ENCODE results near the gene CCDC69. TPM values are rescaled to one million over a fixed set of nuclear protein-coding genes. Genes with fewer than 3 reads are reported as not detected.

CCDC69 gene
- total and polyA plus RNA-seq, 9 donors, result 22.6 to 158 (median 37.3) TPM

GRCh38 chr5:151167022-151167421 lies 56.9 kb downstream of the CCDC69 start:
- WGBS, 3 donors, result 40 to 64% (median 50%) methylated on average over 9 of the region's 9 CpGs
- Histone ChIP-seq H3K27me3 (no peaks in the 10 kb centered on the region), H3K4me3 (no peak overlapping the region), H3K9me3 (no peaks in the 10 kb centered on the region), H3K4me1 (ENCODE audit: insufficient read depth) (peaks cover 8% of the 10 kb centered on the region), H3K36me3 (no peaks in the 10 kb centered on the region), H3K27ac (no peak overlapping the region)
- DNase-seq, result no peak
- intact Hi-C loops (cut with DNase I), result loop anchor here in 2 of 4 donors (5.0 to 10.0 kb wide), 3 partner anchors 112 to 165 kb away; no protein-coding TSS in a partner anchor
- TF ChIP-seq CTCF (IDR thresholded peaks at IDR 0.05) (no peak), POLR2A (IDR thresholded peaks at IDR 0.05) (no peak), EP300 (IDR thresholded peaks at IDR 0.05) (no peak)

- Histone ChIP-seq H3K4me3 (no peak overlapping the region), H3K4me1 (ENCODE audit: insufficient read depth) (peaks cover 8% of the 10 kb centered on the region), H3K9me3 (no peaks in the 10 kb centered on the region), H3K27ac (no peak overlapping the region), H3K27me3 (no peaks in the 10 kb centered on the region), H3K36me3 (no peaks in the 10 kb centered on the region)
- 25 to 33% (median 25%) methylated on average over 8 of the region's 8 CpGs for WGBS, 3 donors
- intact Hi-C loops (cut with DNase I), result loop anchor here (2.0 to 10.0 kb wide), 8 partner anchors 38 to 163 kb away; no protein-coding TSS in a partner anchor
- DNase-seq, result peak; percentile 69 to 85 (median 82)
- no peak for TF ChIP-seq EP300 (IDR thresholded peaks at IDR 0.05)
- peak; percentile 56 to 93 (median 85) for TF ChIP-seq CTCF (IDR thresholded peaks at IDR 0.05)
Observed at GRCh38 chr5:151164687-151165392, 59.1 kb downstream of the CCDC69 start.

- no peak for TF ChIP-seq POLR2A (IDR thresholded peaks at IDR 0.05)
- no peak for TF ChIP-seq EP300 (IDR thresholded peaks at IDR 0.05)
- no peak for TF ChIP-seq CTCF (IDR thresholded peaks at IDR 0.05)
- H3K9me3 ChIP-seq, result no peaks in the 10 kb centered on the region
- WGBS, 3 donors, result 8 to 20% (median 13%) methylated on average over 1 of the region's 1 CpG
- H3K4me1 ChIP-seq (ENCODE audit: insufficient read depth), result peaks cover 10% of the 10 kb centered on the region
- H3K27me3 ChIP-seq, result no peaks in the 10 kb centered on the region
- no peaks in the 10 kb centered on the region for H3K36me3 ChIP-seq
- peak overlapping the region in 1 of 2 donors; percentile 33 for H3K27ac ChIP-seq
- intact Hi-C loops (cut with DNase I), result loop anchor here in 3 of 4 donors (5.0 to 10.0 kb wide), 4 partner anchors 35 to 160 kb away; no protein-coding TSS in a partner anchor
- peak in 3 of 5 donors; percentile 36 to 60 (median 47) for DNase-seq
- no peak overlapping the region for H3K4me3 ChIP-seq
Observed at GRCh38 chr5:151162776-151163175, 61.1 kb downstream of the CCDC69 start.

- TF ChIP-seq POLR2A (IDR thresholded peaks at IDR 0.05) (no peak), CTCF (IDR thresholded peaks at IDR 0.05) (no peak), EP300 (IDR thresholded peaks at IDR 0.05) (no peak)
- no peak overlapping the region for H3K27ac ChIP-seq
- 85 to 90% (median 89%) methylated on average over 9 of the region's 9 CpGs for WGBS, 3 donors
- H3K4me1 ChIP-seq (ENCODE audit: insufficient read depth), result peaks cover 15% of the 10 kb centered on the region
- no peaks in the 10 kb centered on the region for H3K9me3 ChIP-seq
- no peaks in the 10 kb centered on the region for H3K27me3 ChIP-seq
- no peak for DNase-seq
- H3K36me3 ChIP-seq, result no peaks in the 10 kb centered on the region
- intact Hi-C loops (cut with DNase I), result loop anchor here in 3 of 4 donors (5.0 to 10.0 kb wide), 4 partner anchors 33 to 158 kb away; no protein-coding TSS in a partner anchor
- H3K4me3 ChIP-seq, result no peak overlapping the region
Observed at GRCh38 chr5:151159649-151160373, 64.1 kb downstream of the CCDC69 start.
